ENCODE results near the gene TTLL5.

DNA sequence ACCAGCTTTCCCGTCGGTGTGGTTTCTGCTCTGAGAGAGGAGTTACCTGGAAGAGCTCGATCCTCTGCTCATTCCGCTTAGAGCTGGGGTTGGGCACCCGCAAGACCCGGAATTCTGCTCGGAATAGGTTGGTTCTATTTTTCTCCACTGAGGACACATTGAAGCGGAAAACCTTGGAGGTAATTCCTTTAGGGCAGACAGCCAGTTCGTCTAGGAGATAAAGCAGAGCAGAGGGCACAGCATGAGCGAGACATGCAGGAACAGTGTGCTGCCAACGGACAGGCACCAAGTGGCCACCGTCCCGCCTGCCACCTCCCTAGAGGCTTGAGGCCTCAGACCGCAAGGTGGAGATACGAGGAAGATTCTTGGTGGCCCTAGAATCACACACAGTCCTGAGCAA is 310.5 kb downstream of the TTLL5 start:
- TF ChIP-seq, protein P1, sequence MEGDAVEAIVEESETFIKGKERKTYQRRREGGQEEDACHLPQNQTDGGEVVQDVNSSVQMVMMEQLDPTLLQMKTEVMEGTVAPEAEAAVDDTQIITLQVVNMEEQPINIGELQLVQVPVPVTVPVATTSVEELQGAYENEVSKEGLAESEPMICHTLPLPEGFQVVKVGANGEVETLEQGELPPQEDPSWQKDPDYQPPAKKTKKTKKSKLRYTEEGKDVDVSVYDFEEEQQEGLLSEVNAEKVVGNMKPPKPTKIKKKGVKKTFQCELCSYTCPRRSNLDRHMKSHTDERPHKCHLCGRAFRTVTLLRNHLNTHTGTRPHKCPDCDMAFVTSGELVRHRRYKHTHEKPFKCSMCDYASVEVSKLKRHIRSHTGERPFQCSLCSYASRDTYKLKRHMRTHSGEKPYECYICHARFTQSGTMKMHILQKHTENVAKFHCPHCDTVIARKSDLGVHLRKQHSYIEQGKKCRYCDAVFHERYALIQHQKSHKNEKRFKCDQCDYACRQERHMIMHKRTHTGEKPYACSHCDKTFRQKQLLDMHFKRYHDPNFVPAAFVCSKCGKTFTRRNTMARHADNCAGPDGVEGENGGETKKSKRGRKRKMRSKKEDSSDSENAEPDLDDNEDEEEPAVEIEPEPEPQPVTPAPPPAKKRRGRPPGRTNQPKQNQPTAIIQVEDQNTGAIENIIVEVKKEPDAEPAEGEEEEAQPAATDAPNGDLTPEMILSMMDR (IDR thresholded peaks at IDR 0.05), result no peak
- TF ChIP-seq POLR2A (IDR thresholded peaks at IDR 0.05) (no peak), POLR2AphosphoS5 (IDR thresholded peaks at IDR 0.05) (no peak), EP300 (IDR thresholded peaks at IDR 0.05) (no peak)
